ENCODE data around the gene ADCY7.

Gene ADCY7

GRCh38 chr16:50311891-50312501 lies 45.6 kb downstream of the ADCY7 start:
- H3K27ac ChIP-seq = no peak overlapping the region
- TF ChIP-seq CTCF (conservative IDR thresholded peaks at IDR 0.05) = no peak
- TF ChIP-seq ZFX (IDR thresholded peaks at IDR 0.05) = no peak

GRCh38 chr16:50313596-50314478 lies 47.5 kb downstream of the ADCY7 start:
- no peak overlapping the region for H3K27ac ChIP-seq
- TF ChIP-seq CTCF (conservative IDR thresholded peaks at IDR 0.05) (no peak), ZFX (IDR thresholded peaks at IDR 0.05) (no peak)

GRCh38 chr16:50314665-50315064 lies 48.3 kb downstream of the ADCY7 start:
- H3K27ac ChIP-seq = no peak overlapping the region
- TF ChIP-seq CTCF (conservative IDR thresholded peaks at IDR 0.05) = no peak
- TF ChIP-seq ZFX (IDR thresholded peaks at IDR 0.05) = no peak

- no peak overlapping the region for H3K27ac ChIP-seq
- TF ChIP-seq CTCF (conservative IDR thresholded peaks at IDR 0.05) (no peak), ZFX (IDR thresholded peaks at IDR 0.05) (no peak)
Measured at GRCh38 chr16:50315346-50315997, 49.1 kb downstream of the ADCY7 start.

- H3K27ac ChIP-seq = no peak overlapping the region
- TF ChIP-seq CTCF (conservative IDR thresholded peaks at IDR 0.05) = no peak
- no peak for TF ChIP-seq ZFX (IDR thresholded peaks at IDR 0.05)
Measured at GRCh38 chr16:50316102-50316847, 49.9 kb downstream of the ADCY7 start.

- TF ChIP-seq CTCF (conservative IDR thresholded peaks at IDR 0.05) (no peak), ZFX (IDR thresholded peaks at IDR 0.05) (no peak)
- no peak overlapping the region for H3K27ac ChIP-seq
Measured at GRCh38 chr16:50316848-50317630, 50.7 kb downstream of the ADCY7 start.

Data from C4-2B (cell line).